HCT116 (cell line): Measurements from ENCODE around the gene NBEAL2.

Experiments used
- EGR1 ChIP-seq: IDR thresholded peaks from 2 replicates; pipeline ENCODE4 v1.6.1; 2012; ENCODE audit warnings: low read depth
- EZH2phosphoT487 ChIP-seq: fragments of 200-600 bp; IDR thresholded peaks from 2 replicates; pipeline ENCODE4 v1.6.1; 2018; ENCODE audit warnings: antibody characterized with exemption, borderline replicate concordance
- POLR2A ChIP-seq: IDR thresholded peaks from 2 replicates; pipeline ENCODE4 v1.7.0; 2011; ENCODE audit warnings: borderline replicate concordance; ENCODE audit not compliant: insufficient read depth, insufficient read length; ENCODE audit errors: extremely low read depth
- POLR2AphosphoS5 ChIP-seq: IDR thresholded peaks from 2 replicates; pipeline ENCODE4 v1.6.1; 2011; ENCODE audit warnings: mild to moderate bottlenecking, low read depth, low read length, moderate library complexity
- RAD21 ChIP-seq: IDR thresholded peaks from 2 replicates; pipeline ENCODE4 v1.6.1; 2012; ENCODE audit warnings: low read depth, mild to moderate bottlenecking
- SIN3A ChIP-seq: IDR thresholded peaks from 2 replicates; pipeline ENCODE4 v1.6.1; 2012; ENCODE audit warnings: low read depth
- SRF ChIP-seq: IDR thresholded peaks from 2 replicates; pipeline ENCODE4 v1.6.1; 2012; ENCODE audit warnings: low read depth
- ZFX ChIP-seq: fragments of 450-650 bp; IDR thresholded peaks from 2 replicates; pipeline ENCODE4 v1.6.1; 2017
- ZNF274 ChIP-seq: fragments of 200-500 bp; sonication (Bioruptor generic); IDR thresholded peaks from 2 replicates; pipeline ENCODE4 v1.6.1; 2014; ENCODE audit warnings: mild to moderate bottlenecking, low read depth, low read length, inconsistent platforms
- TF ChIP-seq, protein P1 (sequence below), 3 experiments: fragments of 200-600 bp in 1 of 3; sonication (generic) in 1 of 3; IDR thresholded peaks in 2 of 3; conservative IDR thresholded peaks in 1 of 3; 2 replicates each; pipeline ENCODE4 v1.5.1; 2012 to 2017; ENCODE audit warnings: low read depth in 2 of 3, low read length in 2 of 3, antibody characterized with exemption in 1 of 3, borderline replicate concordance in 1 of 3, control low read depth in 1 of 3, mild to moderate bottlenecking in 1 of 3, mixed read lengths in 1 of 3, mixed run types in 1 of 3, moderate library complexity in 1 of 3; ENCODE audit not compliant: insufficient read depth in 1 of 3
- TF ChIP-seq, protein P2 (sequence below): IDR thresholded peaks from 2 replicates; pipeline ENCODE4 v1.6.1; 2012

DNA sequence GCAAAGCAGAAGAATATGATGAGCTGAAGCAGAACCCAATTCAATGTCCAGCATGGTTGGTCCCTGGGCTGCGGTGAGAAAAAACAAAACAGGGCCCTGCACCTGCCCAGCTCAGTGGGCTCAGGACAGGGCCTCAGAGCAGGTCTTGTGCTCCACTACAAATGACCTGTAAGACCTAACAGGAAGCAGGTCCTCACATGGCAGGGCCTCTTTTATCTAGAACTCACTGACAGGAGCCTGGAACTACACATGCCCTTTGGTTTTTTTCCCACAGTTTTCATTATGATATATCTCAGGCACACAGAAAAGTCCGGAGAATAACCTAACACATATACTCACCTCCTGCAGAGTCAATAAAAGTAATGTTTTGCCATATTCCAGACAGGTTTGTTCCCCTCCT is 41.3 kb upstream of the NBEAL2 start:
- TF ChIP-seq, protein P1, sequence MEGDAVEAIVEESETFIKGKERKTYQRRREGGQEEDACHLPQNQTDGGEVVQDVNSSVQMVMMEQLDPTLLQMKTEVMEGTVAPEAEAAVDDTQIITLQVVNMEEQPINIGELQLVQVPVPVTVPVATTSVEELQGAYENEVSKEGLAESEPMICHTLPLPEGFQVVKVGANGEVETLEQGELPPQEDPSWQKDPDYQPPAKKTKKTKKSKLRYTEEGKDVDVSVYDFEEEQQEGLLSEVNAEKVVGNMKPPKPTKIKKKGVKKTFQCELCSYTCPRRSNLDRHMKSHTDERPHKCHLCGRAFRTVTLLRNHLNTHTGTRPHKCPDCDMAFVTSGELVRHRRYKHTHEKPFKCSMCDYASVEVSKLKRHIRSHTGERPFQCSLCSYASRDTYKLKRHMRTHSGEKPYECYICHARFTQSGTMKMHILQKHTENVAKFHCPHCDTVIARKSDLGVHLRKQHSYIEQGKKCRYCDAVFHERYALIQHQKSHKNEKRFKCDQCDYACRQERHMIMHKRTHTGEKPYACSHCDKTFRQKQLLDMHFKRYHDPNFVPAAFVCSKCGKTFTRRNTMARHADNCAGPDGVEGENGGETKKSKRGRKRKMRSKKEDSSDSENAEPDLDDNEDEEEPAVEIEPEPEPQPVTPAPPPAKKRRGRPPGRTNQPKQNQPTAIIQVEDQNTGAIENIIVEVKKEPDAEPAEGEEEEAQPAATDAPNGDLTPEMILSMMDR (IDR thresholded peaks at IDR 0.05 in 2 of 3, conservative IDR thresholded peaks at IDR 0.05 in 1 of 3; ENCODE audit: borderline replicate concordance in 1 of 3, insufficient read depth in 1 of 3, low read depth in 2 of 3, low read length in 2 of 3), result no peak
- TF ChIP-seq POLR2A (no peak), RAD21 (no peak), SRF (no peak), POLR2AphosphoS5 (no peak), EZH2phosphoT487 (no peak), SIN3A (no peak), ZNF274 (no peak), ZFX (no peak), EGR1 (no peak)
- TF ChIP-seq, protein P2, sequence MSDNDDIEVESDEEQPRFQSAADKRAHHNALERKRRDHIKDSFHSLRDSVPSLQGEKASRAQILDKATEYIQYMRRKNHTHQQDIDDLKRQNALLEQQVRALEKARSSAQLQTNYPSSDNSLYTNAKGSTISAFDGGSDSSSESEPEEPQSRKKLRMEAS, result no peak
